Measurements from ENCODE around the gene RAB6B.

Gene RAB6B

DNA sequence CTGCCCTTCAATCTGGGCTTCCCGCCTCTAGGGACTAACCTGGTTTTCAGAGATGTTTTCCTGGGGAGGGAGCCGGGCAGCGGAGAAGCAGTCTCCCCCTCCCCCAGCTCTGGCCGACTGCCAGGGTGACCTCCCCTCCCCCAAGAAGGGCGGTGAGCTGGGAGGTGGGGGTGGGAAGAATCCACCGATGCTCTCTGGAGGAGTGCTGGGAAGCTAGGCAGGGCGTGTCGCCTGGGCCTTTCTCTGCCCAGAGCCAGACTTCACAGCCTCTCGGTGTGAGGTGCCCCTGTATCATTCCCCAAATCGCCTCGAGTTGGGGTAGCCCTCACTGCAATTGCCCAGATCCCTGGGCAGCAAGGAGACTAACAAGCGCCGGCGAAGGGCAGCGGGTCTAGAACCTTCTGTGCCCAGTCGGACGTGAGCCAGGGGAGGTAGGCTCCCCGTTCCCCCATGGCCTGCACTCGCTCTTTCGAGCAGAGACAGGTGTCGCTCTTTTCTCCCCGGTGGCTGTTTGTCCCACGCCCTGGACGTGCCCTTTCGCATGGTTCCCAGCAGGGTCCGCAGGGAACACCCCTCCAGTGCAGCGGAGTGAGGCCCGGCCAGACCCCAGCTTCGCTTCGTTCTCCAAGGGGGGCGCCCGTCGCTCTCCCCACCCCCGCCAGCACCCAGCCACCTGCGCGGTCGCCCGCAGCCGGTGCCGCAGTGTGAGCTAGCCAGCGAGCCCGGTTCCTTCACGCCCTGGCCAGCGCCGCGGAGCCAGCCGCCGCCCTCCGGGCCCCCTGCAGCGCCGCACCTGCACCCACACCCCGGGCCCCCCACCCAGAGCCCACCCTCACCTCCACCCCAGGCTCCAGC lies 1.1 kb downstream of the RAB6B start:
- DNase-seq (ENCODE audit: low read depth, low spot score): peak; percentile 35
- Histone ChIP-seq H3K4me1 (ENCODE audit: control insufficient read depth, insufficient read depth, low read length) (peaks cover 8% of the 10 kb centered on the region), H3K27ac (ENCODE audit: low read length) (no peak overlapping the region), H3K9me3 (ENCODE audit: control insufficient read depth, insufficient read depth, low read length) (no peaks in the 10 kb centered on the region), H3K27me3 (ENCODE audit: control insufficient read depth, insufficient read depth, low read length) (peaks cover 16% of the 10 kb centered on the region), H3K4me3 (ENCODE audit: low read length) (peak overlapping the region; percentile 69; the same call in 1 of the 2 replicates), H3K36me3 (ENCODE audit: control insufficient read depth, insufficient read depth, low read length) (no peaks in the 10 kb centered on the region)
- WGBS (ENCODE audit: insufficient coverage, insufficient read length): no CpG with 5 or more reads among the region's 52 CpGs

DNA sequence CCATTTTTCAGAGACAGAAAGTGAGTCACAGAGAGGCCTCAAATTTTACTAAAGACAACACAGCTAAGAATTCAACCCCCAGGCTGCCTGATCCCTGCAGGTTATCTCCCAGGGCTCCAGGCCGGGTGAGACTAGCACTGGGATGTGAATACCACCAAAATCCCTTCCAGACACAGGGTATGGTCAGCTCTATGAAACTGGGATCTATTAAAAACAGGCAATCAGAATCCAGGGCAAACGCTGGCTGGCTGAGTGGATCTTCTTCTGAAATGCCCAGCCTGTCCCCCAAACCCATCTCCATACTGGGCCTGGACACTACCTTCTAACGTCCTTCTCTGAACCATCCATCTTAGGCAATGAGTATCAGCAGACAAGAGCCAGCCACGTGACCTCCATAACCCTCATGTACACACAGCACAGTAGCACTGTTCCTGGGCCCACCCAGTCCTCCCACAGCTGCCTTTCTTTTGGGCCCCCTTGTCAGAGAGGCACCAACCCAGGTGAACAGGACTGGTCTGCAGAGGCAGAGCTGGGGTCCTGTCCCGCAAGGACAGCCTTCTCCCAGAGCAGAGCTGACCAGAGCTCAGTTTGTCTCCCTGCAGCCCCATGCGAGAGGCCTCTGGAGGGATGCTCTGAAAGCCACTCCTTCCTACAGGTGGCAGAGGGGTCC lies 1.9 kb downstream of the RAB6B start:
- no peak for DNase-seq (ENCODE audit: low read depth, low spot score)
- WGBS (ENCODE audit: insufficient coverage, insufficient read length): no CpG with 5 or more reads among the region's 6 CpGs
- Histone ChIP-seq H3K36me3 (ENCODE audit: control insufficient read depth, insufficient read depth, low read length) (no peaks in the 10 kb centered on the region), H3K4me3 (ENCODE audit: low read length) (no peak overlapping the region; the same call in 1 of the 2 replicates), H3K4me1 (ENCODE audit: control insufficient read depth, insufficient read depth, low read length) (peaks cover 8% of the 10 kb centered on the region), H3K27me3 (ENCODE audit: control insufficient read depth, insufficient read depth, low read length) (peaks cover 16% of the 10 kb centered on the region), H3K9me3 (ENCODE audit: control insufficient read depth, insufficient read depth, low read length) (no peaks in the 10 kb centered on the region), H3K27ac (ENCODE audit: low read length) (no peak overlapping the region)

DNA sequence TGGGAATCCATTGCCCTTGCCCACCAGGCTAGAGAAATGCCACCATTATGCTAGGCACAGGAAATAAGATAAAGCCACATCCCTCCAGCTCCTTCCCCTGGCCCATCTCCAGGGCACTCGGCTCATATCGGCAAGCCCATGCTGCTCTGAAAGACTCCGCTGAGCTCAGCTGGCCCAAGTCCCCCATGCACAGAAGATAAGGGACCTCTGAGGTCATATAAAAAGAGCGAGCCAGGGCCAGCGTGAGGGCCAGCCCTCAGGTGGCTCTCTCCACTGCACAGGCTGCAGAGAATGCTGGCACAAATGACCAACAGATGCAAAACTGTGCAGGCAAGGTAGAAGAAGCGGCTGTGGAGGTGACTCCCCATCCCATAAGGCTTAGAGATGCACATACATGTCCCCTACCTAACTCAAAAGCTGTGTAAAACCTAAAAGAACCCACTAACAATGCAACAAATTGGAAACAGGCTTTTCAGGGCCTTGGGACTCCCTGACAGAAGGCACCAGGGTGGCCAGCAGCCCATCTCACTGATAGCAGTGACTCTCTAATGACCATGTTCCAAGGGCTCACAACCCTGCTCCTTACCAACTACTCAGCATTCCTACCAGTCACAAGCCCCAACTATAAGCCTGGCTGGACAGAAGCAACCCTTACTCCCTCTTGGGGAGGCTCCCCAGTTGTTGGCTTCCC lies 3.0 kb downstream of the RAB6B start:
- WGBS (ENCODE audit: insufficient coverage, insufficient read length): no CpG with 5 or more reads among the region's 6 CpGs
- Histone ChIP-seq H3K27ac (ENCODE audit: low read length) (no peak overlapping the region), H3K27me3 (ENCODE audit: control insufficient read depth, insufficient read depth, low read length) (peaks cover 14% of the 10 kb centered on the region), H3K4me3 (ENCODE audit: low read length) (no peak overlapping the region), H3K36me3 (ENCODE audit: control insufficient read depth, insufficient read depth, low read length) (no peaks in the 10 kb centered on the region), H3K9me3 (ENCODE audit: control insufficient read depth, insufficient read depth, low read length) (no peaks in the 10 kb centered on the region), H3K4me1 (ENCODE audit: control insufficient read depth, insufficient read depth, low read length) (peaks cover 8% of the 10 kb centered on the region)
- DNase-seq (ENCODE audit: low read depth, low spot score): no peak

DNA sequence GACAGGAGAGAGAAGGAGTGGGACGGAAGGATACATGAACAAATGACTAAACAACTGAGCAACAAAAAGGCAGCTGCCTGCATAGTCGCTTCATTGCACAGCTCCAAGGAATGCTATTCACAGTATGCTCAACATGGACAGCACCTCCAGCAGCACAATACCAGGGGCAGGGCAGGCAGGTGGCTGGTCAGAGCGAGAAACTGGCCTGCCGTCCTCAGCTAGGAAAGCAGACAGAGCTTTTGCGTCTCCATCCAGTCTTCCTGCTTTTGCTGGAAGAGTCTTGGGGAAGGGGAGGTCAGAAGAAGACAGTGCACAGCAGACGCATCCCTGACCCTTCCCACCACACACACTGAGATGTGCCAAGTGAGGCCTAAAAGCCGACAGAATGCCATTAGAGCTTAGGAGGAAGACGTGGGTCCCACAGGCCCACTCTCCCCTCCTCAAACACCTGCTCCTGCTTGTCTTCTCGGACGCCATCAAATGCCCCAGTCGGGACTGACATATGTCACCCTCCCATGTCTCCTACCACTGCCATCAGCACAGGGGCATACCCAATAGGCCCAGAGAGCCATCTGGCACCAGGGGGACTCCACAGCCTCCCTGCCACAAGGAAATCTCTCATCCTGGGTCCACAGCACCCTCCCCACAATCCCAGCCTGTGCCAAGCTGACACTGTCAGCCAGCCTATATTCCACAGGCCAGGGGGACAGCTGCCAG lies 3.9 kb downstream of the RAB6B start:
- Histone ChIP-seq H3K36me3 (ENCODE audit: control insufficient read depth, insufficient read depth, low read length) (no peaks in the 10 kb centered on the region), H3K4me1 (ENCODE audit: control insufficient read depth, insufficient read depth, low read length) (peaks cover 8% of the 10 kb centered on the region), H3K4me3 (ENCODE audit: low read length) (no peak overlapping the region), H3K27me3 (ENCODE audit: control insufficient read depth, insufficient read depth, low read length) (peaks cover 12% of the 10 kb centered on the region), H3K9me3 (ENCODE audit: control insufficient read depth, insufficient read depth, low read length) (no peaks in the 10 kb centered on the region), H3K27ac (ENCODE audit: low read length) (no peak overlapping the region)
- DNase-seq (ENCODE audit: low read depth, low spot score): no peak
- no CpG with 5 or more reads among the region's 11 CpGs for WGBS (ENCODE audit: insufficient coverage, insufficient read length)

DNA sequence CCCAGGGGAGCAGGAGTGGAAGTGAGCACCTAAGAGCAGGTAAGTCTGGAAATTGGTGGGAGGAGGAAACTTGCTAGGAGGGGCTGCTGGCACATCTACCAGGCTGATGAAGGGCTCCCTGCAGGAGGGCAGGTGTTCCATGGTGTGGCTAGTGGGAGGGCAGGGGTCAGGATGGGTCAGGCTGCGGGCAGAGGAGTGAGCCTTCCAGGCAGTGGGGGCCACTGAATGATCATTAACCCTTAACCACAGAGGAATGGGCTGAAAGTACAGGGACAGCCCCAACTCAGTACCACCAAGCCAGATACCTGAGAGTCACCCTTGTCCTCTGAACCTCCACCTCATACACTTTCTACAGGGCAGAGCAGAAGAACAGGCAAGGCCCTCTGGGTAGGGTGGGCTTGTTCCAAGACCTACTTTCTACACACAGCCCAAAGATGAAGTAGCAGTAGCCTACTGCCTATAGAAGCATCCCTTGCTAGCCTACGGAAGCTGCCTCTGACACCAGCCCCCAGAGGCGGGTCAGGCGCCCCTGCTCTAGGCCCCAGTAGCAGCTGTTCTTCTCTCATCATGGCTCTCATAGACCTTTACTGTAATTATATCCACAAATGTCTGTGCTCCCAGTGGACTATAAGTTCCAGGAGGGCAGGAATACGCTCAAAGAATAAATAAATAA lies 4.6 kb downstream of the RAB6B start:
- no peak for DNase-seq (ENCODE audit: low read depth, low spot score)
- H3K36me3 ChIP-seq (ENCODE audit: control insufficient read depth, insufficient read depth, low read length): no peaks in the 10 kb centered on the region
- peaks cover 4% of the 10 kb centered on the region for H3K4me1 ChIP-seq (ENCODE audit: control insufficient read depth, insufficient read depth, low read length)
- no peak overlapping the region for H3K4me3 ChIP-seq (ENCODE audit: low read length)
- no CpG with 5 or more reads among the region's 5 CpGs for WGBS (ENCODE audit: insufficient coverage, insufficient read length)
- no peak overlapping the region for H3K27ac ChIP-seq (ENCODE audit: low read length)
- H3K9me3 ChIP-seq (ENCODE audit: control insufficient read depth, insufficient read depth, low read length): no peaks in the 10 kb centered on the region
- H3K27me3 ChIP-seq (ENCODE audit: control insufficient read depth, insufficient read depth, low read length): peaks cover 5% of the 10 kb centered on the region; the same call in 1 of the 2 replicates

DNA sequence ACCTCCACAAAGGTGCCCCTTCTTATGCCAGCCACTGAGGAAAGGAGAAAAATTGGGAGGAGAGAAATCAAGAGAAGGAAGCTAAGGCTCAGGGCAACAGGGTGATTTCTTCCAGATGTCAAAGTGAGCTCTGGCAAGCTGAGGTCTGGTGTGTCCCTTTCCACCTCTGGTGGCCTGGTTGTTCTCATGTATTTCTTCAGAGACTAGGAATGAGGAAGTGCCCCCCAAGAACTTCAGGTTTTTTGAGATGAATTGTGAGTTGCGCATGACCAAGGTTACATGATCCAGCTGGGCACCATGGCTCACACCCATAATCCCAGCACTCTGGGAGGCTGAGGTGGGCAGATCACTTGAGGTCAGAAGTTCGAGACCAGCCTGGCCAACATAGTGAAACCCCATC lies 5.6 kb downstream of the RAB6B start:
- Histone ChIP-seq H3K36me3 (ENCODE audit: control insufficient read depth, insufficient read depth, low read length) (no peaks in the 10 kb centered on the region), H3K4me1 (ENCODE audit: control insufficient read depth, insufficient read depth, low read length) (peaks cover 3% of the 10 kb centered on the region), H3K27me3 (ENCODE audit: control insufficient read depth, insufficient read depth, low read length) (peaks cover 3% of the 10 kb centered on the region; the same call in 1 of the 2 replicates), H3K9me3 (ENCODE audit: control insufficient read depth, insufficient read depth, low read length) (no peaks in the 10 kb centered on the region), H3K4me3 (ENCODE audit: low read length) (no peak overlapping the region), H3K27ac (ENCODE audit: low read length) (no peak overlapping the region)
- no CpG with 5 or more reads among the region's 2 CpGs for WGBS (ENCODE audit: insufficient coverage, insufficient read length)
- DNase-seq (ENCODE audit: low read depth, low spot score): no peak

DNA sequence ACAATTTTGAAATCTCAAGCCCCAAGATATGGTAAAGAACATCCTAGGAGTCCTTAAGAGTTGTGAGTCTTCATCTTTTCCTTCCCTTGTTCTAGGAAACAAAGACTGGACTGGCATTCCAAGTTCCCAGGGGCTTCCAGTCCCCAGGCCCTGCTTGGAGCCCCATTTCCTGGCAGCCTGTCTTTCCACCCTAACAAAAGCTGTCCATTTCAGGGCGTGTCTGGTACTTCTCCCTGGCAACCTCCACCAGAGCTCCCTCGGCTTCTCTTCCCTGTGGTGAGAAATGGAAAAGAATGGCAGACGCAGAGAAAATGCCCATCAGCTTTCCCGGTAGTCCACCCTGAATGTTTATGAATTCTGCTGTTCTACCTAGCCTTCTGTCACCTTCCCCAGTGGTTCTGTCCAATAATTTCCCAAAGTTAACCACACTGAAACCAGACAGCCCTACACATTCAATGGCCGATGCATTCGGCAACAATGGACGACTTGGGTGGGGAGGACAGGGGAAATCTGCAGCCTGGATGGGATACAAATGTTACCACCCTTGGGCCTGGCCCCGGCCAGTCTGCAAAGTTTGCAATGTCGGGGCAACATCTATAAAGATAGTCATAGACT lies 6.8 kb downstream of the RAB6B start:
- no peak overlapping the region for H3K4me3 ChIP-seq (ENCODE audit: low read length)
- peaks cover 3% of the 10 kb centered on the region; the same call in 1 of the 2 replicates for H3K27me3 ChIP-seq (ENCODE audit: control insufficient read depth, insufficient read depth, low read length)
- no peaks in the 10 kb centered on the region for H3K36me3 ChIP-seq (ENCODE audit: control insufficient read depth, insufficient read depth, low read length)
- DNase-seq (ENCODE audit: low read depth, low spot score): no peak
- H3K4me1 ChIP-seq (ENCODE audit: control insufficient read depth, insufficient read depth, low read length): peaks cover under 1% of the 10 kb centered on the region; the same call in 1 of the 2 replicates
- H3K27ac ChIP-seq (ENCODE audit: low read length): no peak overlapping the region
- no CpG with 5 or more reads among the region's 9 CpGs for WGBS (ENCODE audit: insufficient coverage, insufficient read length)
- H3K9me3 ChIP-seq (ENCODE audit: control insufficient read depth, insufficient read depth, low read length): no peaks in the 10 kb centered on the region

DNA sequence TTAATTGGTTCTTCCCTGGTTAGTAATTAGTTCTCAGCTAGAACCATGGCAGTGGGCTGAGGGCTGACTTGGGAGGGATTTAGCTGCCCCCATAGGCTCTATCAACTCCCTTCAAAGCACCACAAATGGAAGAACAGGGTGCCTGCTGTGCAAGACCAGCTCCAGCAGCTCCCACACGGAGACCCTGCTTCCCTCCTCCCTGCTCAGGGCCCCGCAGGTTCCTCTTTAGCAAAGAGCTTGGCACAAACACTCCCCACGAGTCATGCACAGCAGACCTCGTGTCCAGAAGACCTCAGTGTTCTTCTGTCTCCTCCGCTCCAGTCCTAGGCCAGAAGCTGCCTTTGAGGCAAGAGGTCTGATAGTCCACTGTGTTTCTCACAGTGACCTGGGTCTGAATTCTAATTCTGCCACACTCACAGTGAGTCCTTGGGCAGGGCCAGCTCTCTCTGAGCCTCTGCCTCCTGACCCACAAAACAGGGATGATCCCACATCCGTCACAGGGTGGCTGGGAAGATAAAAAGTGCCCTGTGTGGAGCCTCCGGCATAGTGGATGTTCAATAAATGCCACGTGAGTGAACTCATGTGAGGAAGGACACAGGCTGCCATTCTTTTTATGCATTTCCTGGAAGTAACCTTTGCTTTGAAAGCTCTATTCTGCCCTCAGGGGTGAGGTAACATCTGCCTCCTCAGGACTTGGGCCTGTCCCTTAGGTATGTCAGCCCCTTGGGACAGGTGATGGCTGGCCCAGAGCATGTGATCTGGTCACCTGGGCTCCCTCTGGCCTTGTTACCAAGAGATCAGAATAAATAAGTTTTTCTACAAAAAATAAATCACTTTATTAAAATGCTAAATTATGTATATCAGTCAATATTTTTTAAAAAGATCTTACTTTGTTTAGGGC lies 7.6 kb downstream of the RAB6B start:
- no peaks in the 10 kb centered on the region for H3K27me3 ChIP-seq (ENCODE audit: control insufficient read depth, insufficient read depth, low read length)
- no peaks in the 10 kb centered on the region for H3K9me3 ChIP-seq (ENCODE audit: control insufficient read depth, insufficient read depth, low read length)
- H3K4me3 ChIP-seq (ENCODE audit: low read length): no peak overlapping the region
- DNase-seq (ENCODE audit: low read depth, low spot score): no peak
- no peaks in the 10 kb centered on the region for H3K4me1 ChIP-seq (ENCODE audit: control insufficient read depth, insufficient read depth, low read length)
- no peaks in the 10 kb centered on the region for H3K36me3 ChIP-seq (ENCODE audit: control insufficient read depth, insufficient read depth, low read length)
- no peak overlapping the region for H3K27ac ChIP-seq (ENCODE audit: low read length)
- WGBS (ENCODE audit: insufficient coverage, insufficient read length): no CpG with 5 or more reads among the region's 8 CpGs

Measured in iPS DF 6.9 (cell line).